Activated CD8-positive, alpha-beta T cell treated with anti-CD3 and anti-CD28 coated beads for 36 hours (primary cell): ENCODE results near the gene ANKRD13D. TPM values are rescaled to one million over a fixed set of nuclear protein-coding genes. Genes with fewer than 3 reads are reported as not detected.

ENCODE experiments used
- ATAC-seq: fragments of 200-7000 bp; cut with Tn5 transposase; one replicate; pipeline ENCODE4 v1.10.0; 2021; ENCODE audit warnings: mild to moderate bottlenecking, moderate library complexity
- CTCF ChIA-PET: fragments of 350-600 bp; sonication (Branson Sonifier 250); formaldehyde crosslinking; loops from one replicate; lab custom pipeline; 2021; ENCODE audit warnings: antibody characterized with exemption; lab: Charles Lee
- POLR2A ChIA-PET: fragments of 350-600 bp; sonication (Branson Sonifier 250); formaldehyde crosslinking; loops from one replicate; lab custom pipeline; 2021; ENCODE audit warnings: antibody characterized with exemption; lab: Charles Lee
- DNase-seq: peaks from one replicate; pipeline ENCODE4 v3.0.0-alpha.2; 2020
- H3K27ac Mint-ChIP-seq: one replicate; pipeline ENCODE4 v1.8.0; 2021; ENCODE audit warnings: mild to moderate bottlenecking, mixed read lengths
- H3K27me3 Mint-ChIP-seq: one replicate; pipeline ENCODE4 v1.8.0; 2021; ENCODE audit warnings: mixed read lengths
- H3K36me3 Mint-ChIP-seq: one replicate; pipeline ENCODE4 v1.8.0; 2021; ENCODE audit warnings: low read depth, mixed read lengths
- H3K4me1 Mint-ChIP-seq: one replicate; pipeline ENCODE4 v1.8.0; 2021; ENCODE audit warnings: low read depth, mixed read lengths
- H3K4me3 Mint-ChIP-seq: one replicate; pipeline ENCODE4 v1.8.0; 2021; ENCODE audit warnings: mild to moderate bottlenecking, moderate library complexity, mixed read lengths
- H3K9me3 Mint-ChIP-seq: one replicate; pipeline ENCODE4 v1.8.0; 2021; ENCODE audit warnings: mixed read lengths
- intact Hi-C: fragments of 100-400 bp; cut with micrococcal nuclease; formaldehyde crosslinking; loops from one replicate; pipeline ENCODE4 v1.10.0; 2022
- total RNA-seq, 2 experiments: library from RNA; stranded (reverse); gene quantifications; one replicate each; pipeline ENCODE4 v1.2.3, GENCODE V29; 2021
- TF ChIP-seq, protein P1 (sequence below): fragments of 200-600 bp; IDR thresholded peaks from one replicate; pipeline ENCODE4 v1.8.0; 2022; ENCODE audit warnings: antibody characterized with exemption, mild to moderate bottlenecking

The ANKRD13D gene
- total RNA-seq, 2 experiments from 2014 or later: 75.4 to 78.7 TPM

- peak; percentile 52 for DNase-seq
- ChIA-PET POLR2A (interaction anchor here (1.5 to 2.7 kb wide), 2 partner anchors 22 to 40 kb away, joined by 3 to 11 read pairs; partner anchors contain the start of gene ANKRD13D), CTCF (interaction anchor here (1.2 to 1.6 kb wide), 4 partner anchors 8 to 70 kb away, joined by 3 to 7 read pairs (median 4); no protein-coding TSS in a partner anchor)
- Mint-ChIP-seq H3K9me3 (no peaks in the 10 kb centered on the region), H3K27ac (peak overlapping the region; percentile 84), H3K4me1 (peaks cover 18% of the 10 kb centered on the region), H3K36me3 (no peaks in the 10 kb centered on the region), H3K27me3 (no peaks in the 10 kb centered on the region), H3K4me3 (no peak overlapping the region)
- TF ChIP-seq, protein P1, sequence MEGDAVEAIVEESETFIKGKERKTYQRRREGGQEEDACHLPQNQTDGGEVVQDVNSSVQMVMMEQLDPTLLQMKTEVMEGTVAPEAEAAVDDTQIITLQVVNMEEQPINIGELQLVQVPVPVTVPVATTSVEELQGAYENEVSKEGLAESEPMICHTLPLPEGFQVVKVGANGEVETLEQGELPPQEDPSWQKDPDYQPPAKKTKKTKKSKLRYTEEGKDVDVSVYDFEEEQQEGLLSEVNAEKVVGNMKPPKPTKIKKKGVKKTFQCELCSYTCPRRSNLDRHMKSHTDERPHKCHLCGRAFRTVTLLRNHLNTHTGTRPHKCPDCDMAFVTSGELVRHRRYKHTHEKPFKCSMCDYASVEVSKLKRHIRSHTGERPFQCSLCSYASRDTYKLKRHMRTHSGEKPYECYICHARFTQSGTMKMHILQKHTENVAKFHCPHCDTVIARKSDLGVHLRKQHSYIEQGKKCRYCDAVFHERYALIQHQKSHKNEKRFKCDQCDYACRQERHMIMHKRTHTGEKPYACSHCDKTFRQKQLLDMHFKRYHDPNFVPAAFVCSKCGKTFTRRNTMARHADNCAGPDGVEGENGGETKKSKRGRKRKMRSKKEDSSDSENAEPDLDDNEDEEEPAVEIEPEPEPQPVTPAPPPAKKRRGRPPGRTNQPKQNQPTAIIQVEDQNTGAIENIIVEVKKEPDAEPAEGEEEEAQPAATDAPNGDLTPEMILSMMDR: no peak
- intact Hi-C loops: no loop called here
- no peak for ATAC-seq
Observed at GRCh38 chr11:67312187-67313021, 23.3 kb downstream of the ANKRD13D start.

DNA sequence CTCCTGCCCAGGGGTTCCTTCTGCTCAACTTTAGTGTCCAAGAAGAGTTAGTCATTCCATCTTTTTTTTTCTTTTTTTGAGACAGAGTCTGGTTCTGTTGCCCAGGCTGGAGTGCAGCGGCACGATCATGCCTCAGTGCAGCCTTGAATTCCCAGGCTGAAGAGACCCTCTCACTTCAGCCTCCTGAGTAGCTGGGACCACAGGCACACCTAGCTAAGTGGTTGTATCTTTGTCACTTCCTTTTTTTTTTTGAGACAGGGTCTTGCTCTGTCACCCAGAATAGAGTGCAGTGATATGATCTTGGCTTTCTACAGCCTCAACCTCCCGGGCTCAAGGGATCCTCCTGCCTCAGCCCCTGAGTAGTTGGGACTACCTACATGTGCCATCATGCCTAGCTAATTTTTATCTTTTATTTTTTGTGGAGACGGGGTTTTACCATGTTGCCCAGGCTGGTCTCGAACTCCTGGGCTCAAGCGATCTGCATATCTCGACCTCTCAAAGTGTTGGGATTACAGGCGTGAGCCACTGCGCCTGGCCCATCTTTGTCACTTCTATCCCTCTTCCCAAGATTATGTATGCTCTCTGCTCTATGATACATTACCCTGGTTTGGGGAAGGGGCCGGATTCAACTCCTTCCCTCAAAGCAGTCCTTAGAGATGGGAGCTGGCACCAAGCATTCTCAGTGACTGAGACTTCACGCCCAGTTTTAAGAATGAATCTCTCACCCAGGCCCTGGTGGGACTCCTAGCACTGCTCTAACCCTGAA lies 24.2 kb downstream of the ANKRD13D start:
- TF ChIP-seq, protein P1: no peak
- H3K36me3 Mint-ChIP-seq: peaks cover 2% of the 10 kb centered on the region
- H3K27me3 Mint-ChIP-seq: no peaks in the 10 kb centered on the region
- H3K4me3 Mint-ChIP-seq: no peak overlapping the region
- H3K9me3 Mint-ChIP-seq: no peaks in the 10 kb centered on the region
- CTCF ChIA-PET: interaction anchor here (0.7 to 1.6 kb wide), 6 partner anchors 9 to 61 kb away, joined by 3 to 7 read pairs (median 4); no protein-coding TSS in a partner anchor
- H3K4me1 Mint-ChIP-seq: peaks cover 20% of the 10 kb centered on the region
- H3K27ac Mint-ChIP-seq: peak overlapping the region; percentile 19
- intact Hi-C loops: no loop called here
- POLR2A ChIA-PET: interaction anchor here (1.4 to 2.7 kb wide), 3 partner anchors 8 to 41 kb away, joined by 3 to 11 read pairs (median 9); partner anchors contain the start of gene ANKRD13D
- no peak for DNase-seq
- ATAC-seq: no peak

DNA sequence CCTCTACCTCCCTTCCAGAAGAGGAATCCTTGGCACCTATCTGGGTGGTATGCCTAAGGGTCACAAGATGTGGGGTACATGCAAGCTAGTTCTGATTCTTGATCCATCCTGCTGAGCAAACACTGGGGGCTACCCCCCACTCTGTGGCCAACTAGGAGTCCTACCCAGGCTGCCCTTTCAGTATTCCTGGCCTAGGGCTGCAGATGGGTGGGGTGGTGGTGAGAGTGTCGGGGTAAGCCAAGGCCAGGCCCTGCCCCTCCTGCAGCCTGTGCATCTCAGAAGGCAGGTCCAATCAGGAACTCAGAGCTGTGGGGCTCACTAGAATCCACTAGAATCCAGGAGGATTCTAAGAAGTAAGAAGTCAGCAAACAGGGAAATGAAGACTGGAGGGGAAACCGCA lies 25.1 kb downstream of the ANKRD13D start:
- no peak overlapping the region for H3K27ac Mint-ChIP-seq
- no peak overlapping the region for H3K4me3 Mint-ChIP-seq
- H3K27me3 Mint-ChIP-seq: no peaks in the 10 kb centered on the region
- ChIA-PET CTCF (interaction anchor here (0.7 to 1.6 kb wide), 6 partner anchors 10 to 60 kb away, joined by 3 to 7 read pairs (median 4); no protein-coding TSS in a partner anchor), POLR2A (interaction anchor here (1.3 to 2.7 kb wide), 5 partner anchors 9 to 74 kb away, joined by 3 to 11 read pairs (median 5); partner anchors contain the start of gene ANKRD13D)
- peaks cover 2% of the 10 kb centered on the region for H3K36me3 Mint-ChIP-seq
- H3K4me1 Mint-ChIP-seq: peaks cover 25% of the 10 kb centered on the region
- intact Hi-C loops: no loop called here
- H3K9me3 Mint-ChIP-seq: no peaks in the 10 kb centered on the region
- ATAC-seq: no peak
- no peak for DNase-seq
- TF ChIP-seq, protein P1: no peak

GRCh38 chr11:67315325-67315909 lies 26.3 kb downstream of the ANKRD13D start:
- ChIA-PET POLR2A (interaction anchor here (0.6 to 2.7 kb wide), 6 partner anchors 25 to 47 kb away, joined by 3 to 11 read pairs (median 4); partner anchors contain the start of gene ANKRD13D), CTCF (interaction anchor here (1.2 to 5.1 kb wide), 5 partner anchors 12 to 62 kb away, joined by 4 to 65 read pairs (median 23); partner anchors contain the start of genes GRK2 and SSH3)
- H3K4me1 Mint-ChIP-seq: peaks cover 25% of the 10 kb centered on the region
- TF ChIP-seq, protein P1: no peak
- H3K36me3 Mint-ChIP-seq: peaks cover 2% of the 10 kb centered on the region
- intact Hi-C loops: no loop called here
- ATAC-seq: no peak
- no peaks in the 10 kb centered on the region for H3K27me3 Mint-ChIP-seq
- peak overlapping the region; percentile 24 for H3K4me3 Mint-ChIP-seq
- DNase-seq: no peak
- no peaks in the 10 kb centered on the region for H3K9me3 Mint-ChIP-seq
- no peak overlapping the region for H3K27ac Mint-ChIP-seq
